Stimulated activated CD4-positive, alpha-beta T cell treated with anti-CD3 and anti-CD28 coated beads, Interleukin-15, amount 100 ng/mL, for 1 hour (primary cell): ENCODE data around the gene SPATA24.
"Not testable (repeated sequence)": the region's sequence is repeated elsewhere in the genome, so short reads cannot be mapped to it uniquely, and the experiment has no call there.

Experiments used
- DNase-seq, 2 donors: peaks; one replicate each; pipeline ENCODE4 v3.0.0-alpha.2; 2020; ENCODE audit warnings: low read depth in 1 of 2, low spot score in 1 of 2

Gene SPATA24, protein sequence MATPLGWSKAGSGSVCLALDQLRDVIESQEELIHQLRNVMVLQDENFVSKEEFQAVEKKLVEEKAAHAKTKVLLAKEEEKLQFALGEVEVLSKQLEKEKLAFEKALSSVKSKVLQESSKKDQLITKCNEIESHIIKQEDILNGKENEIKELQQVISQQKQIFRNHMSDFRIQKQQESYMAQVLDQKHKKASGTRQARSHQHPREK

DNA sequence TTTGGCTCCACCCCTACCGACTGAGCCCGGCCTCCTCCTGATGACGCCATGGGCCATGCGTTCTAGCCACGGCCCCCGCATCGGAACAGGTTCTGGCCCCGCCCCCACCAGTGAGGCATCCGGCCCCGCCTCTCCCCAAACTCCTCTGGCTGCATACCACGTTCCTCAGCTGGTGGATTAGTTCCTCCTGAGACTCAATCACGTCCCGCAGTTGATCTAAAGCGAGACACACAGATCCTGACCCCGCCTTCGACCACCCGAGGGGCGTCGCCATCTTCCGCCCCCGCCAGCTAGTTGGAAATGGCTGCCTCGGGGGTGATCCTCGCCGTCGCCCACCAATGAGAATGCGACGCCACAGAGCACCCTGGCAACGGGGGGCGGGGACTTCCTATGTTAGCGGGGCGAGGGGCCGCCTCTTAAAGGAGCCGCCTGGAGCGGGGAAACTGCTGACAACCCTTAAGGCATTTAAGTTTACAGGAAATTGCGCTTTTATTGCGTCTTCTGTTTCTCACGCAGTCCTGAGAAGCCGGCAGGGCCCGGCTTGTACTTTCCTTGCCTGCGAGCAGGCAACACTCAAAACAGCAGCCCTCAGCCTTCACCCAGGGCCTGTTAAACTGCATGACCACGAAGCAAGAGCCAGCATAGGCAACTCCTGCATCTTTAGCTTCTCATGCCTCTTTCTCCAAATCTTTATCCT lies at the start of gene SPATA24:
Gene SPATA24 (minus strand): TSS at position 303 of the 697 bp plus-strand sequence. CDS start 29 bp downstream, at position 274.
- peak; percentile 94 to 95 for DNase-seq

DNA sequence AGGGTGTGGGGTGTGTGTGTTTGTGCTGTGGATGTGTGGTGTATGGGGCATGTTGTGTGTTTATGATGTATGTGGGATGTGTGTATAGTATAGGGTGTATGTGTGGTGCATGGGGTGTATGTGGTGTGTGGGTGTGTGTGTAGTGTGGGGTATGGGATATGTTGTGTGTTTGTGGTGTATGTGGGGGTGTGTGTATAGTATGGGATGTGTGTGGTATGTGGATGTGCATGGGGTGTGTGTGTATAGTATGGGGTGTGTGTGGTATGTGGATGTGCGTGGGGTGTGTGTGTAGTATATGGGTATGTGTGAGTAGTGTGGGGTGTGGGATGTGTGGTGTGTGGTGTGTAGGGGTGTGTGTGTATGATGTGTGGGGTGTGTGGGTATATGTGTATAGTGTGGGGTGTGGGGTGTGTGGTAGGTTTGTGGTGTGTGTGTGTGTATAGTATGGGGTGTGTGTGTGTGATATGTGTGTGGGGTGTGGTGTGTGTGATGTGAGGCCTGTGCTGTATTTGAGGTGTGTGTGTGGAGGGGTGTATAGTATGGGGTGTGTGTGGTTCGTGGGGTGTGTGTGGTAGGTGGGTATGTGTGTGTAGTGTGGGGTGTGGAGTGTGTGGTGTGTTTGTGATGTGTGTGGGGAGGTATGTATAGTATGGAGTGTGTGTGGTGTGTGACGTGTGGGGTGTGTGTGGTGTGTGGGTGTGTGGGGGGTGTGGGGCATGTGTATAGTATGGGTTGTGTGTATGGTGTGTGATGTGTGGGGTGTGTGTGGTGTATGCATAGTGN lies 48.2 kb upstream of the SPATA24 start:
- no peak for DNase-seq

DNA sequence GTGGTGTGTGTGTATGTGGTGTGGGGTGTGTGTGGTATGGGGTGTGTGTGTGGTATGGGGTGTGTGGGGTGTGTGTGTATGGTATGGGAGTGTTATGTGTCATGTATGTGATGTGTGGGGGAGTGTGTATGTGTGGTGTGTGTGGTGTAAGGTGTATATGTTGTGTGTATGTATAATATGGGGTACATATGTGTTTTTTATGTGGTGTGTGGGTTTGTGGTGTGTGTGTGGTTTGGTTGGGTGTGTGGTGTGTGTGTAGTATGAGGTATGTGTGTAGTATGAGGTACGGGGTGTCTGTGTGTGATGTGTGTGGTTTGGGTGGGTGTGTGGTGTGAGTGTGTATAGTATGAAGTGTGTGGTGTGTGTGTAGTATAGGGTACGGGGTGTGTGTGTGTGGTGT lies 47.3 kb upstream of the SPATA24 start:
- DNase-seq, result no peak

DNA sequence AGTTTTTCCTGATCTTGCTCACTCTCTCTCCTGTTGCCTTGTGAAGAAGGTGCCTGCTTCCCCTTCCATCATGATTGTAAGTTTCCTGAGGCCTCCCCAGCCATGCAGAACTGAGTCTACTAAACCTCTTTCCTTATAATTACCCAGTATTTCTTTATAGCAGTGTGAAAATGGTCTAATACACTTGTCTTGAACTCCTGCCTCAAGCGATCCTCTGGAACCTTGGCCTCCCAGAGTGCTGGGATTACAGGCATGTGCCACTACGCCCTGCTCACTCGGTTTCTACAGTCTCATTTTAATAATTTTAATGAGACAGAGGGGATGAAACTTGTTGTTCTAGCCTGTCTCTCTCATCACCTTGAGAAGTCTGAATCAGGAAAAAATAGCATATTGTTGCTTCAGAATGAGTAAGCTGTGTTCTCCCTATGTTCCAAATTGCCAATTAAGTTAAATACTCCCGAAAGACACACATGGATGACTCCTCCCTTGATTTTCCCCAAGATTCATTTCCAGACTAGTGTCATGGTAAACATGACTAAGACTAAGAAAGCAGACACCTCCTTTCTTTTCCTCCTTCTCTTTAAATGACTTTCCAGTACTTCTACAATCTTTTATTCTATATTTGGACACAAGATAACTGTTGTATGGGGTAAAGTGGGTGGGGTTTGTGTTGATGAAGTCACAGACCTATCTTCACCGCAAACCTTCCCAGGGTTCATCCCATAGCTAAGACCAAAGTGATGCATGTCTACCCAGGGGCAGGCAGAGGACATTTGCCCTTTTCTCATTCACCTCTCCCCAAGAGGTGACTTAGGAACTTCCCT lies 43.3 kb upstream of the SPATA24 start:
- no peak for DNase-seq

DNA sequence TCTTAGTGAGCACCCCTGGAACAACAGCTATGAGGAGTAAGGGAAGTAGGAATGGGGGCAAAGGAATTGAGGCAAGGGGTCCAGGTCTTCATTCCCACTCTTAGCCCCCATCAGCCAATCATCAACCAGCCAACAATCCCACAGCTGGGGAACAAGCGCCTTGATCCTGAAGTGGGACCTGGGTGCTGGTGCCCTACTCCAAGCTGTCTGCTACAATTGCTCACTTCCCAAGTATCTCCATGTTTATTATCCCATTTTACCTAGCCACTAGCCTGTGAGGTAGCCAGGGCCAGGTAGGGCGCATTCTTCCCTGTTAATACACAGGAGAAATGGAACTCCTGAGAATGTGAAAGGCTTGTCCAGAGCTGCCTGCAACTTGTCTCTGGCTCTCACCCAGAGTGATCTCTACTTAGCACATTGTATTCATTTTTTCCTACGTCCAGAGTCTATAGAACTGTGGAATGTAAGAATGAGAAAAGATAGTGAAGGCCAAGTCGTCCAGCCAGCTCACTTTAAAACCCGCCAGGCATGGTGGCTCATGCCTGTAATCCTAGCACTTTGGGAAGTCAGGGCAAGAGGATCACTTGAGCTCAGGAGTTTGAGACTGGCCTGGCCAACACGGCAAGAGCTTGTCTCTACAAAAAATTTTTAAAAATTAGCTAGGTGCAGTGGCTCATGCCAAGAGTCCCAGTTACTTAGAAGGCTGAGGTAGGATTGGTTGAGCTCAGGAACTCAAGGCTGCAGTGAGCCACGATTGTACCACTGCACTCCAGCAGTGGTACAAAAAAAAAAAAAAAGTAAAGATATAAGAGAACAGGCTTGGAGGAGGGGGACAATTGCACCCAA lies 41.7 kb upstream of the SPATA24 start:
- no peak for DNase-seq

DNA sequence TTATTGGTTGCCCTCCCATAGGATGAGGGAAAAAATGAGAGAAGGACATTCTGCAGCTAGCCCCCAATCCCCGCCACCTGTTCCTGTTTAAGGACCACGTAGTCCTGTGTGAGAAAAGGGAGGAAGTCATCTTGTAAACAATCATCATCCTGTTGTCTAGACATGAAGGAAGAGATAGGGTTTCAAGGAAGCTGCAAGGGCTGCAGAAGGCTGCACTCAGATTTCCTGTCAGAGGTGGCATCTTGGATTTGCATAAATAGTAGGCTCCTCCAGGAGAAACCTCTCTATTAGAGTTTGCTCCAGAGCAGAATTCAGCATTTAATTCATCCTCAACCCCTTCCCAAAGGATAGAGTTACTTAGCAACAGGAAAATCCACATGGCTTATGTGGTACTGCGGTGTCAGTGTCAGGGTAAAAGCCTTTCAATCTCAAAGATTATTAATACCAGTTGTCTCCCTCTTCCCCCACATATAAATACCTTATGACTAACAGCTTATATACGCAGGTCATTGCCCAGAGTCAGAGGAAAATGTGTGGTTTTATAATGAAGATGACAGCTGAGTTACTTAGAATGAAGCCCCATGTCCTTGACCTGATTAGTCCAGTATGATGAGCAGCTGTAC lies 40.1 kb upstream of the SPATA24 start:
- DNase-seq, result no peak

DNA sequence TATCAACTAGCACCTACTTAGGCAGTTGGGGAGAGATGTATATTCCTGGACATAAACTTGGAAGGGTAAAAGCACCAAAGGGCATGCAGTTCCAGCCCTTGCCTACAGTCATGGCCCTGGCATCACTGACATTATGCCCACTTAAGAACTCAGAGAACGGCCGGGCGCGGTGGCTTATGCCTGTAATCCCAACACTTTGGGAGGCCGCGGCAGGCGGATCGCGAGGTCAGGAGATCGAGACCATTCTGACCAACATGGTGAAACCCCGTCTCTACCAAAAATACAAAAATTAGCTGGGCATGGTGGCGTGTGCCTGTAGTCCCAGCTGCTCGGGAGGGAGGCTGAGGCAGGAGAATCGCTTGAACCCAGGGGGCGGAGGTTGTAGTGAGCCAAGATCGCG lies 36.5 kb upstream of the SPATA24 start:
- not testable (repeated sequence) for DNase-seq

DNA sequence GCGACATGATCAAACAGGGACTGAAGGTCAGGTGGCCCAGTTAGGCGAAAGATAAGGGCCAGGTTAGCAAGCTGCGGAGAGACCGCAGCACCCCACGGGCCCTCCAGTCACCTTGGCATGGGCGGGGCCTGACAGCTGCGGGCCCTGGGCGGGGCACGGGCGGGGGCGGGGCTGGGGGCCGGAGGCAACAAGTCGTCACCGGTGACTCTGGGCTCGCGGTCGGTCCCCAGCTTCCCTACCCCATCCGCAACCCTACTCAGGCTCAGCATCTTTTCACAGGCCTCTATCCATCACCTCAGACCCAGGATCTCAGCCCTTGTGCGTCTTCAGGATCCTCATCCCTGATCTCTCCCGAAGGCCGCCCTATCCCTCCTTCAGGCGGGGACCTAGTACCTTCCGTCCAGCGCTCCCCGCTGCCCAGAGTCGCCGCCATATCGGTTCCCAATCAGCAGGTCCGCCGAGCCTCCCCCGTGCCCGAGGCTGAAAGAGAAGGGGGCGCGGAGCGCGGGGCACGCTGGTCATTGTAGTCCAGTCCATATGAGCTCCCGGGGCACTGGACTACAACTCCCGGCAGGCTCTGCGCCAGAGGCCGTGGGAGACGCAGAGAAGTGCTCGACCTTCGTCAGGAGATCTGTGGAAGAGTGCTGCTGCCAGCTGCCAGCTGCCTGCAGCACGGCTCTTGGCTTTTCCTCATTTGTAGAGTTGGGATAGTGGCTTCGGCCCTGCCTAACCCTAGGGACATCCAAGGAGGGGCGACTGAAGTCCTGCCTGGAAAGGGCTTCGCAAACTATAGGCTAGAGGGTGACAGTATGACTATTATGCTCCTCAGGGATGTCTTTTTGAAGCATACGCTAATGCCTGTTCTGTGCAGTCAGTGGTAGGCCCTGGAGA lies 35.4 kb upstream of the SPATA24 start, which contains the start of gene DNAJC18:
Gene DNAJC18 (minus strand): TSS at position 513 of the 891 bp plus-strand sequence. CDS start 80 bp downstream, at position 433.
- DNase-seq, result peak; percentile 74 to 88

DNA sequence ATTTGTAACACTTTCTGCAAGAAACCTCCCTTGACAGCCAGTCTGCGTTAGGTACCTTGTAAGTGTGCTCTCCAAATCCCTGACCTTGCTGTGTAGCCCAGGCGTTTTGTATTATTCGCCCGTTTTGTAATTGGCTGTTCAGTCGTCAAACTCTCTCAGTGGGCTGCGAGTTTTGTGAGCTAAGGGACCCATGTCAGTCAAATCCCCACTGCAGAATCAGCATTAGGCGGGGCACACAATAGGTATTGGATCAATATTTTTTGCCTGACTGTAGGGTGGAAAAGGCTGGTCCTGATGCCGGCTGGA lies 34.8 kb upstream of the SPATA24 start:
- no peak for DNase-seq

DNA sequence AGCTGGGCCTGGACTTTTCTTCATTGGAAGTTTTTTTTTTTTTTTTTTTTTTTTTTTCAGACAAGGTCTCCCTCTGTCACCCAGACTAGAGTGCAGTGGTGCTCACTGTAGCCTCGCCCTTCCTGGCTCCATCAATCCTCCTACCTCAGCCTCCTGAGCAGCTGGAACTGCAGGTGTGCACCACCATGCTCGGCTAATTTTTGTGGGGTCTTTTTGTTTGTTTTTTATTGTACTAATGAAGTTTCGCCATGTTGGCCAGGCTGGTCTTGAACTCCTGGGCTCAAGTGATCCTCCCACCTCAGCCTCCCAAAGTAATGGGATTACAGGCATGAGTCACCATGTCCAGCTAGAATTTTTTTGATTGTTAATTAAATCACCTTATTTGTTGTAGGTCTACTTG lies 31.8 kb upstream of the SPATA24 start:
- DNase-seq, result no peak

DNA sequence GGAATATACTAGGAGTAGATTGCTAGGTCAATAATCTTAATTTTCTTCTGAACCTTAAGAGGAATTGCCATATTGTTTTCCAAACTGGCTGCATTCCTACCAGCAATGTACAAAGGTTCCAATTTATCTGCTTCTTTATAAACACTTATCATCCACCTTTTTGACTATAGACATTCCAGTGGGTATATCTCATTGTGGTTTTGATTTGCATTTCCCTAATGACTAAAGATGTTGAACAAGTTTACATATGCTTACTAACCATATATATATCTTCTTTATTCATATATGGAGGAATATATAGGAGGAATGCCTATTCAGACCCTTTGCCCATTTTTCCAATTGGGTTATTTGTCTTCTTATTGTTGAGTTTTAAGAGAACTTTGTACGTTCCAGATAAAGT lies 27.8 kb upstream of the SPATA24 start:
- no peak for DNase-seq

DNA sequence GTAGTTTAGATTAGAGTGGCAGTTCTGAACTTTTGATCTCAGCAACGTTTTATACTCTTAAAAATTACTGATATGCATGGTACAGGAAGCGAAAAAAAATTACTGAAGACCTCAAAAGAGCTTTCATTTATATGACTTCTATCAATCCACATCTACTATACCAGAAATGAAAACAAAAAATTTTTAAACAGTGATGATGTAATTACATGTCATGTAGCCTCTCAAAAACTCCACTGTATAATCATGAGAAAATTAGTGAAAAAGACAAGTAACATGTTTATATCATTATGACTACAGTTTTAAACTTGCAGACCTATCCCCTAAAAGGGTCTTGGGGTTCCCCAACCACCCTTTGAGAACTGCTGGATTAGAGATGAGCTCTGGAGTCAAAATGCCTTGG lies 26.1 kb upstream of the SPATA24 start:
- DNase-seq, result no peak

DNA sequence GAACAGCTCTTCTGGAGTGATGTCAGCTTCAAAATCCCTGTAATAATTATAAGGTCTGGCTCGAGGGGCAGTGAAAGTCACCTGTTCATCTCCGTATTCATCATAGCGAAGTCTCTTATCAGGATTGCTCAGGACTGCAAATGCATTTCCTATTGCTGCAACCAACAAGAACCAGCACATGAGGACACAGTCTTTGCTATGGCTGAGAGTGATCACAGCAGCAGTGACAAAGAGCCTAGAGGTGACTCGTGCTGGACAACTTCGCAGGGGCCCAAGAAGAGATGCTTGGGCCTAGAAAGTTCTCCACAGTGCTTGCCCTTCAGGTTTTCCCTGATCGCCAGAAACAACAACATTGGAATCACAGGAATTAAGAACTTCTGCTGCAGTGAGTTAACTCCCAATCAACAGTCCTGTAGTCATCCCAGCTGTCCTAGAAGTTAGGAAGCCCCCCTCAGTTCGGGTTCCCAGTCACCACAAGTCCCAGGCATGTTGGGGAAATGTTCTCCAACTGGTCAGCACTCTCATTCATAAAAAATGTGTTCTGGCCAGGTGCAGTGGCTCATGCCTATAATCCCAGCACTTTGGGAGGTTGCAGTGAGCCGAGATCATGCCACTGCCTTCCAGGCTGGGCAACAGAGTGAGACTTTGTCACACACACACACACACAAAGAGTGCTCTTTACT lies 22.5 kb upstream of the SPATA24 start:
- no peak for DNase-seq

DNA sequence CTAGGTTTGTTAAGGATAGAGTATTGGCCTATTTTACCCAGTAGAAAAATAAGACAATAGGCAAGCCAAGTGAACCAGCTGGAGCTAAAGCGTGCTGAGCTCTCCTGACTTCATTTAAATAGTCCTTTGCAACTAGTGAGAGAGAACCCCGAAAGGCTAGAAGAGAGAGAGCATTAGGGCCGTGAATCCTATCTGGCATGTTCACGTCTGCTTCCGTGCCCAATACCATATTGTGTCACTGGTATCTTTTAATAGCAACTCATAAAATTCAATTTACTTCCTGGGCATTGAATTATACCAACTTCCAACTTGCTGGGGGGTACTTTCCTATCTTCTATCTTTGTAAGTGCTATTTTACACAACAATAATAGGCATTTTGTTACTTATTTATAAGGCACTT lies 21.6 kb upstream of the SPATA24 start:
- no peak for DNase-seq

DNA sequence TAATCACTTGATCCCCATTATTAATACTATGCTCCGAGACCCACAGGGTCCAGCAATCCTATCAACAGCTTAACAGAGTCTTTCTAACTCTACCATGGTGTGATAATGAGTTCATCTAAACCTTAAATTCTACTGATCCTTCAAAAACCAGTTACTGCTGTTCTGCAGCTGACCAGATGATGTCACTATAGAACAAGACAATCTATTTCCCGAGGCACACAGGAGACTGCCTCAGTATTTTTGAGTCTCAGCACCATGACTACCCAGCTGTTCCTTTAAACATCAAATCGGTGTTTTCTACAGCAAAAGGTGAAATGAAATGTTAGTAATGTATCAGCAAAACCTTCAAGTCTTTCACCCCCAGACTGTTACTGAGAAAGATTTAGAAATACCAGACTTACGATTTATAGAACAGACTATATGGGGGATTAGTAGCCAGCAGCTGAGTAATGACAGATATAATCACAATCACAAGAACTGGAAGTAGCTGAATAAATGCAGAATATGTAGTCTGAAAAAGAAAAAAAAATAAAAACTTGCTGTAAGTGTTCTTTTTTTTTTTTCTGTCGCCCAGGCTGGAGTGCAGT lies 18.5 kb upstream of the SPATA24 start:
- no peak for DNase-seq

DNA sequence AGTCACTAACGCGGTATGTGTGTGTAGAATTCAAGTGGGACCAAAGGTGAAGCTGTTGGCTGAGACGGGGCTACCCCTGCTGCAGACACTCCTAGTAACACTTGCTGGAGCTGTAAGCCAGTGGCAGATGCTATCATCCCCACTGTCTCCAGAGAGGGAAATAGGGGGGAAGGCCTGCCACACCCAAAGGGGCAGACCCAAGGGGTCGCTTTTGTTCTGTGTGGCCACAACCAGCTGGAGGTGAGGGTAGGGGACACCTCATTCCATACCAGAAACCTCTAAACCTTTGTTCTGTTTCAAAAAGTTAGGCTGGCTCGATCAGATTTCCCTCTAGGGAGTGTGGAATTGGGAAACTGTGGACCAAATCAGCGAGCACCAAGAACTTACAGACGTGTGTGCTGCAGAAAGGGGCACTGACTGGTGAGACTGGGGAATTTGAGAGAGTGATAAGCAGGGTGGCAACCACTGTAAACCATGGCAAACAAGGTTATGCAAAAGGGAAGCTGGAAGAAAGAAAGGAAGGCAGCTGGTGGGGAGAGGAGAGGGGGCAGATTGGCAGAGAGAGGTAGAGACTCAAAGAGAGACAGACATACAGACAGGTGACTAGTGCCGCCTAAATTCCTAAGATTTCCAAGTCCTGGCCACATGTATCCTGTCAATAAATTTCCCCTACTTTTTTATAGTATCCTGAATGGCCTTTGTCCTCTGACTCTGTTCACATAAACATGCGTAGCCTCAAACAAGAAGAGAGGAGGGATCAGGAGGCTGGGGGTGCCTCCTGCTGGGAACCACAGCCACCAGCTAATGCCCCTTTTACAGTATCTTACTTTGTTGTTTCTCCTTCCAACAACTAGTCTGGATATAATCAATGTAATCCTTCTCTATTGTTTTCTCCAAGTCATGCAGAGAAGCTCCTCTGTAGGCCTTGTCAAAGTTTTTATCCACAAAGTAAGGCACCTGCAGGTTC lies 15.6 kb upstream of the SPATA24 start:
- DNase-seq, result no peak

DNA sequence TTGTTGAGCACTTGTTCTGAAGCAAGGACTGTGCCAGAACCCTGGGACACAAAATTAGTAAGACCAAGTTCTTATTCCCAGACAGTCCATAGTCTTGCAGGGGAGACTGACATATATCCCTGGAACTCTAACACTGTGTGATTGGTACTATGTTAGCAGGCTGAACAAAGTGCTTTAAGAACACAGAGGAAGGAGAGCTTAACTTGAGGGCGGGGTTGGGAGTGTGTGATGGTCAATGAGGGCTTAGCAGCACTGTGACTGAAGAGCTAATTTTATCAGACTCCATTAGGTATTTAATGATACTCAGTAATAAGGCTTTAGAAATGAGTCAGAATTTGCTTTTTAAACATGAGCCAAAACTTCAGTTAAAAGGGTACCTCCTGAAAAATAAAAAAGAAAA lies 14.9 kb upstream of the SPATA24 start:
- no peak for DNase-seq
